ENCODE measurements around the gene WDR45B. TPM values are rescaled to one million over a fixed set of nuclear protein-coding genes. Genes with fewer than 3 reads are reported as not detected.

The WDR45B gene
- polyA plus RNA-seq, 1 experiment: 141 TPM

DNA sequence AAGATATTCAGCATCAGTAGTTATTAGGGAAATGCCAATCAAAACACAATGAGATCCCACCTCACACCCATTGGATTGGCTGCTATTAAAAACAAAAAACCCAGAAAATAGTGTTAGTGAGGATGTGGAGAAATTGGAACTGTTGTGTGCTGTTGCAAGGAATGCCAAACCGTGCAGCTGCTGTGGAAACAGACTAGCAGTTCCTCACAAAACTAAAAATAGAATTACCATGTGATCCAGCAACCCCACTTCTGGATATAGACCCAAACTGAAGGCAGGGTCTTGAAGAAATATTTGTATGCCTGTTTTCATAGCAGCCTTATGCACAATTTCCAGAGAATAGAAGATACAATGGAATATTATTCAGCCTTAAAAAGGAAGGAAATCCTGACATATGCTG, 82.7 kb downstream of the WDR45B start:
- peaks cover 8% of the 10 kb centered on the region for H3K36me3 ChIP-seq (ENCODE audit: control insufficient read depth, insufficient read depth, low read length)
- ChIA-PET POLR2A (no interaction called here), CTCF (interaction anchor here (2.2 kb wide), 1 partner anchor 12 kb away, joined by 6 read pairs; no protein-coding TSS in a partner anchor)
- H3K27me3 ChIP-seq (ENCODE audit: control insufficient read depth, insufficient read depth, low read length): no peaks in the 10 kb centered on the region
- no peak for DNase-seq (ENCODE audit: low read depth)
- TF ChIP-seq, protein P1, sequence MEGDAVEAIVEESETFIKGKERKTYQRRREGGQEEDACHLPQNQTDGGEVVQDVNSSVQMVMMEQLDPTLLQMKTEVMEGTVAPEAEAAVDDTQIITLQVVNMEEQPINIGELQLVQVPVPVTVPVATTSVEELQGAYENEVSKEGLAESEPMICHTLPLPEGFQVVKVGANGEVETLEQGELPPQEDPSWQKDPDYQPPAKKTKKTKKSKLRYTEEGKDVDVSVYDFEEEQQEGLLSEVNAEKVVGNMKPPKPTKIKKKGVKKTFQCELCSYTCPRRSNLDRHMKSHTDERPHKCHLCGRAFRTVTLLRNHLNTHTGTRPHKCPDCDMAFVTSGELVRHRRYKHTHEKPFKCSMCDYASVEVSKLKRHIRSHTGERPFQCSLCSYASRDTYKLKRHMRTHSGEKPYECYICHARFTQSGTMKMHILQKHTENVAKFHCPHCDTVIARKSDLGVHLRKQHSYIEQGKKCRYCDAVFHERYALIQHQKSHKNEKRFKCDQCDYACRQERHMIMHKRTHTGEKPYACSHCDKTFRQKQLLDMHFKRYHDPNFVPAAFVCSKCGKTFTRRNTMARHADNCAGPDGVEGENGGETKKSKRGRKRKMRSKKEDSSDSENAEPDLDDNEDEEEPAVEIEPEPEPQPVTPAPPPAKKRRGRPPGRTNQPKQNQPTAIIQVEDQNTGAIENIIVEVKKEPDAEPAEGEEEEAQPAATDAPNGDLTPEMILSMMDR (IDR thresholded peaks at IDR 0.05; ENCODE audit: insufficient read depth, low read depth, low read length): no peak
- no peak overlapping the region for H3K4me3 ChIP-seq (ENCODE audit: low read depth, low read length)

Small RNA genes within 50 kb of the gene (small RNA-seq; reads per million reads assigned to genes)
- not detected for gene MIR4525 (ENCODE audit: insufficient read length, low read depth, low replicate concordance)

Other genes with a start within 250 kb of the WDR45B start
- gene HEXD, start 230.1 kb downstream of the WDR45B start, polyA plus RNA-seq (2011; rRNA removed): 8.5 and 8.9 TPM in 2 replicates
- 21.3 and 37.9 TPM in 2 replicates for gene OGFOD3, start 229.9 kb downstream of the WDR45B start, polyA plus RNA-seq (2011; rRNA removed)
- gene CYBC1, start 197.7 kb downstream of the WDR45B start, polyA plus RNA-seq (2011; rRNA removed): 84.0 and 118 TPM in 2 replicates
- 68.5 and 75.5 TPM in 2 replicates for gene NARF, start 189.7 kb downstream of the WDR45B start, polyA plus RNA-seq (2011; rRNA removed)
- 19.2 and 19.9 TPM in 2 replicates for gene FOXK2, start 128.7 kb downstream of the WDR45B start, polyA plus RNA-seq (2011; rRNA removed)
- 4.9 and 9.4 TPM in 2 replicates for gene RAB40B, start 50.3 kb upstream of the WDR45B start, polyA plus RNA-seq (2011; rRNA removed)
- 24.0 and 24.9 TPM in 2 replicates for gene FN3KRP, start 68.3 kb upstream of the WDR45B start, polyA plus RNA-seq (2011; rRNA removed)
- gene FN3K, start 87.2 kb upstream of the WDR45B start, polyA plus RNA-seq (2011; rRNA removed): 1.1 and 1.2 TPM in 2 replicates
- 18.4 and 38.6 TPM in 2 replicates for gene TBCD, start 103.6 kb upstream of the WDR45B start, polyA plus RNA-seq (2011; rRNA removed)
- gene ZNF750, start 191.6 kb upstream of the WDR45B start, polyA plus RNA-seq (2011; rRNA removed): not detected in 2 replicates

Measured in BJ (cell line).